Stimulated activated CD8-positive, alpha-beta memory T cell treated with anti-CD3 and anti-CD28 coated beads, Interleukin-15, amount 100 ng/mL, for 24 hours (primary cell): ENCODE data around the gene KCNJ6.
"Not testable (repeated sequence)": the region's sequence is repeated elsewhere in the genome, so short reads cannot be mapped to it uniquely, and the experiment has no call there.

Experiments used
- DNase-seq: peaks from one replicate; pipeline ENCODE4 v3.0.0-alpha.2; 2020; ENCODE audit warnings: low read depth

Gene KCNJ6

DNA sequence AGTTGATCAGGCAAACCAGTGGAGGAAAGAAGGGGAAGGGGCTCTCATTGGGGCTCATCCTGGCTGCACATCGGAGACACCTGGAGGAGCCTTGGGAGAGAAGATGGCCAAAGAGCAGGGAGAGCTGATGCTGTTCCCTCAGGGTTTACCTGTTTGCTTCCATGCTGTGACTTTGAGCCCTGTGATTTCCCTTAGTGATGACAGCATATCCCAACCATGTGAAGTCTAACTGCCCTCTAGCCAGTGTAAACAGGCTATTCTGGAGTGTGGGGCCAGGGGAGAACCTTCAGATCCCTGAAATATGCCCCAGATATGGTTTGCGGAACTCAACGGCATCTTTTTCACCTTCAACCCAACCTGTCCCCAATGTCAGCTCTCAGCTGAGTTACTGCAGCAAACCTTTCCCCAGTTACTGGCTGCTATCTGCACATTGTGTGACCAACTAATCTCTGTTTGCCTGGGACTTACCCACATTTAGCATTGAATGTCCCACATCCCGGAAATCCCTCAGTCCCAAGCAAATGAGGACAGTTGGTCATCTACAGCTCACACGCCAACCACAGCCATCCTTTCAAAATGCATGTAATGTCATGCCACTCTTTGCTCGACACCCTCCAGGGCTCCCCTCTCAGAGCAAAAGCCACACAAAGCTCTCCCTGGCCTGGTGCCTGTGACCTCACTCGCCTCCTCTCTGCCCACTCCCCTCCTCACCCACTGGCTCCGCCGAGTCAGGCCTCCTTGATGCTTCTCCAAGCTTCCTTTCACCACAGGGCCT lies 242.3 kb downstream of the KCNJ6 start:
- no peak for DNase-seq

DNA sequence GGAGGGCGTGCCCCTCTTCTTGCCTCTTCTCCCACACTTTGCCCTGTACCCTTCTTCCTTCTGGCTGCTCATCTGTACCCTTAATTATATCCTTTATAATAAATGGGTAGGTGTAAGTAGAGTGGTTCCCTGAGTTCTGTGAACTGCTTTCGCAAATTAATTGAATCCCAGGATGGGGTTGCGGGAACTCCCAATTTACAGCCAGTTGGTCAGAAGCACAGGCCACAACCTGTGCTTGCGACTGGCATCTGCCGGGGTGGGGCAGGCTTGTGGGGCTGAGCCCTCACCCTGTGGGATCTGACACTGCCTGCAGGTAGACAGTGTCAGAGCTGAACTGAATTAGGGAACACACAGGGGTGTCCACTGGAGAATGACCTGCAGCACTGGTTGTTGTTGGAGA lies 244.9 kb downstream of the KCNJ6 start:
- no peak for DNase-seq

DNA sequence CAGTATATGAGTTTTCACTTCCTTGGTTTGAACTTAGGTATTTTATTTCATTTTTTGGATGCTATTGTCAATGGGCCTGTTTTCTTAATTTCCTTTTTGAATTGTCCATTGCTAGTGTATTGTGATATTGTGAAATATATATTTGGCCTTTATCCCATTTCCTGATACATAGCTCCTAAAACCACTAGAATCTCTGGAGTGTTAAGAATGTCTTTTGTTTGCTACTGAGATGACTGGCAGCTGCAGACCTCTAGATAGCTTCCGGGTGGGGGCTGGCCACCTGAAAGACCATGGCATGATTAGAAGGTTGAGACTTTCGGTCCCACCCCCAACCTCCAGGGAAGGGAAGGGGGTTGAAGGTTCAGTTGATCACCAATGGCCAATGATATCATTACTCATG lies 245.4 kb downstream of the KCNJ6 start:
- DNase-seq, result no peak

DNA sequence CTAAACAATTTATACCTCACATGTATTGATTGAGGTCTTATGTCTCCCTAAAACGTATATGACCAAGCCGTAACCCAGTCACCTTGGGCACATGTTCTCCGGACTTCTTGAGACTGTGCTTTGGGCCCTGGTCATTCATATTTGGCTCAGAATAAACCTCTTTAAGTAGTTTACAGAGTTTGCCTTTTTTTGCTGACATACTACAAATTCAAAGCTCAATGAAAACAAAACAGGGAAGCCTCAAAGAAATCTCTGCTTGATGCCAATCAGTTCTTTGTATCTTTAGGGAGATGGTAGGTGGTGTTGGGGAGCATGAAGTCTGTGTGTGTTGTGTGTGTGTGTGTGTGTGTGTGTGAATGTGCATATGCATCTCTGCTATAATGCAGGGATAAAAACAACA lies 247.0 kb downstream of the KCNJ6 start:
- DNase-seq, result no peak

DNA sequence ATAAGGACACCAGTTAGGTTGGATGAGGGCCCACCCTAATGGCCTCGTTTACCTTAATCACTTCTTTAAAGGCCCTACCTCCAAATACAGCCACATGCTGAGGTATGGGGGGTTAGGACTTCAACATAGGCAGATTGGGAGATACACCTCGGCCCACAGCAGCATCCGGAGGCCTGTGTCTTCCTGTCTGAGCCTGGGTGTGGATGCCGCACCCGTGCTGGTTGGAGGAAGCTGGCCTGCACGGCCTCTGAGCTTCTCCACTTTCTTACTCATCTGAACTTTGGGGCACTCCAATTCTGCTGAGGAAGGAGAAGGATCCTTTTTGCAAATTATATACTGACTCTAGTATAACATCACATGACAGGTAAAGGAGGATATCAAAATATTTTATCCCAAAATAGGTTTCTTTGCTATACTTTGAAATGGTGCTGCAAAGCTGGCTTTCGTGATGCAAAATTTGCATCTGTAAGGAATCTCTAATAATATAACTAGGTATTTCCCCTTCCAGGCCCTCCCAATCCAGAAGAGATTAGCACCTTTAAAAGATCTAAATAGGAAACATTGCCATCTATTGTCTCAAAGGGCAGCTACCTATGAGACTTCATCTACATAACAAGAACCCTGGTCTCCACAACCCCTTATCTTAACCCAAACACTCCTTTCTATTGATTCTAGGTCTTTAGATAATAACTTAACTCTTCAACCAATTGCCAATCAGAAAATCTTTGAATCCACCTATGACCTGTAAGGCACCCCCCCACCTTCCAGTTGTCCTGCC lies 247.6 kb downstream of the KCNJ6 start:
- DNase-seq, result no peak

DNA sequence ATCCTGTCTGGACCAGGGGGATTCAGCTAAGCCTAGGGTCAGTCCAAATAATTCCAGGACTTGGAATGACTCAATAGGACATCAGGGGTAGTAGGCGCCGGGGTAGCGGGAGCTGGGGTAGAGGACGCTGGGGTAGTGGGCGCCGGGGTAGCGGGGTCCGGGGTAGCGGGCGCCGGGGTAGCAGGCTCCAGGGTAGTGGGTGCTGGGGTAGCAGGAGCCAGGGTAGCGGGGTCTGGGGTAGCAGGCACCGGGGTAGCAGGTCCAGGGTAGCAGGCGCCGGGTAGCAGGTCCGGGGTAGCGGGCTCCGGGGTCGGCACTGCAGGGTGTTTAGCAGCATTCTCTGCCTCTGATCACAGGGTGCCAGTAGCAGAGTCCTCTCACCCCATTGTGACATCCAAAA lies 248.9 kb downstream of the KCNJ6 start:
- DNase-seq, result no peak

DNA sequence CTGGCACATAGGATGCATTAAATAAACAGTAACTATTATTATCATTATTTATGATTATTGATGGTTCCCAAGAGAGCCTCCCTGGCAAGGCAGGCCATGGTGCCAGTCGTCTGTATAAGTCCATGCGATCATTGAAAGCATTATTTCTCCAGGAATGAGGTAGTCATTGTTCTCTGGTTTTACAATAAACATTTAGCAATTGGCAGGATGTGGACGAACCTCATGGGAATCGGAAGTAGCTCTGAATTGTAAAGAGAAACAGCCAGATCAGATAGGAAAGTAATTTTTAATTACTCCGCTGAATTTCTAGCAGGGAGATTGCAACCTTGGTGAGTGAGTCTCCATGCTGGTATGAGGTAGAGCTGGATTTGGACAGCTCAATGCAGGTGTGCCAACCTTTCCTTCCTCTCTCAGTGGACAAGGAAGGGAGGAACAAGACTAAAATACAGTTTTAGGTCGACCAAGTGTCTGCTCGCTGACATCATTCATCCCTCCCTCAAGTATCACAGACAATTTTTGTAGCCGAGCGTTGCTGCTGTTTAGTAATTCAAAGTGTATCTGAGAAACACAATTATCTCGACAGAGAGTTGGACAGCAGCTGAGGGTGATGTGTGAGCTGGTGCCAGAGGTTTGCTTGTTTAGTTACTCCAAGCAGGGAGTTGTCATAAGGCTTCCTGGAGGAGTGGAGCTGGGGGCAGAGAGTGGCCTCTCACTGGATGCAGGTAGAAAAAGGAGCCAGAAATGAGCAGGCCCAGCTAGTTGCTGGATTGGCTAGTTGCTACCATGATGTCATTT lies 250.8 kb downstream of the KCNJ6 start:
- DNase-seq, result no peak

DNA sequence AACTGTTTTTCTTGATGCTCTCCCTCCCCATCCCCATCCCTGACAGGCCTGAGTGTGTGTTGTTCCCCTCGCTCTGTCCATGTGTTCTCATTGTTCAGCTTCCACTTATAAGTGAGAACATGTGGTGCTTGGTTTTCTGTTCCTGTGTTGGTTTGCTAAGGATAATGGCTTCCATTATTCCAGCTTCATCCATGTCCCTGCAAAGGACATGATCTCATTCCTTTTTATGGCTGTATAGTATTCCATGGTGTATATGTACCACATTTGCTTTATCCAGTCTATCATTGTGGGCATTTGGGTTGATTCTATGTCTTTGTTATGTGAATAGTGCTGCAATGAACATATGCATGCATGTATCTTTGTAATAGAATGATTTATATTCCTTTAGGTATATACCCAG lies 254.0 kb downstream of the KCNJ6 start:
- not testable (repeated sequence) for DNase-seq

DNA sequence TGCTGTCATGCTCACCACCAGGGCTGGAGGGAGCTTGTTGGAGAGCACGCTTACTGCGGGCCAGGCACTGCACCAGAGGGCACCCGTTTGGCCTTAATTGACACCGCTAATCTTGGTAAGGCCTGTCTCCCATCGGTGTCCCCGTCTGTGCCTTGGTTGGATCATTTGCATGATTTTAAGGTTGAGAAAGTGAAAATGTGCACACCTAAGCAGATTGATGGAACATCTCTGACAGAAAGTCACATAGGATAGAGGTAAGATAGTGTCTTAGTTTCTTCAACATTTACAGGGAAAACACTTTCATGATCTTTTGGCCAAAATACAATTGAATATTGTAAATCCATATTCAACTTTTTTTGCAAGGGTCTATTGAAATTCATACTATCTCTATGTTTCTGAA lies 255.5 kb downstream of the KCNJ6 start:
- no peak for DNase-seq

DNA sequence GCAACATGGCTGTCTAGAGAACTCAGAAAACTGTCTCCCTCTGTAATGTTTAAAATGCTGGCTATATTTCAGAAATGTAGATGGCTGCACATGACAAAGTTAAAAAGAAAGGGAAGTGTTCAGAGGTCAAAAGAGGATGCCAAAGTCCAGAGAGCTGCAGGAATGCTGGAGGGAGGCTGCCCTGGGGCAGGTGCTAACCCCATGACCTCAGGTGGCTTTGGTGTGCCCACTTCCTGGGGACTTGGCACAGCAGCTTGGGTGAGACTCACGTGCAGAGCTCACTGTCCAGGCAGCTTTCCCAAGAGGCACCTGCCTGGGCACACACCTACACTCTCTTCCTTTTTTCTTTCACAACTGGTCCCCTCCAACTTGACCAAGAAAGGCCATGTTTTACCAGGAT lies 256.4 kb downstream of the KCNJ6 start:
- DNase-seq, result no peak

DNA sequence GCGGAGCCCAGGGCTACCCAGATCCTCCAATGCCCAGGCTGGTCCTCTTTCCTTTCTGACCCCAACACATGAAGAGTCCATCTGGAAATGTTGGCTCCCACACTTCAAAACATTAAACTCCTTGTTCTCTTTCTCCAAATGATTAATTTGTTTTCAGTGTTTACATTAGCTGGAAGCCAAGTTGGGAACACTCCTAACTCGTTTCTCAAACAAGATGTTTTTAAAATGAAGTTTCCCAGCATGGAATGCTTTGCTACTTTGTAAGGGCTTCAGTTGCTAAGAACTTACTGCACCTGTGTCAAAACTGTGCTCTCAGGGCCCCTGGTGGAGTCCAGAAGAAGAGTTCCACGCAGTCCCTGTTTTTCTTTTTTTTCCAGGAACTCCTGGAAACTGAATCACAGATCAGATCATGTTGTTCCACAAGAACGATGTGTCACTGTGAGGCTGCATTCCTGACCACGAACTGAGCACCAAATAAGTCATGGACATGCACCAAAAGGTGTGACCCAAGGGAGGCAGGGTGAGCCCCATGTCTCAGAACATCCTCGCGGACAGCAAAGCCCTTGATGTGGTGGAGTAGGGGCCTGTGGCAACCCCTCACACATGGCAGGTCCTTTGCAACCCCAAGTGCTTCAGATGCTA lies 257.3 kb downstream of the KCNJ6 start:
- DNase-seq, result no peak

DNA sequence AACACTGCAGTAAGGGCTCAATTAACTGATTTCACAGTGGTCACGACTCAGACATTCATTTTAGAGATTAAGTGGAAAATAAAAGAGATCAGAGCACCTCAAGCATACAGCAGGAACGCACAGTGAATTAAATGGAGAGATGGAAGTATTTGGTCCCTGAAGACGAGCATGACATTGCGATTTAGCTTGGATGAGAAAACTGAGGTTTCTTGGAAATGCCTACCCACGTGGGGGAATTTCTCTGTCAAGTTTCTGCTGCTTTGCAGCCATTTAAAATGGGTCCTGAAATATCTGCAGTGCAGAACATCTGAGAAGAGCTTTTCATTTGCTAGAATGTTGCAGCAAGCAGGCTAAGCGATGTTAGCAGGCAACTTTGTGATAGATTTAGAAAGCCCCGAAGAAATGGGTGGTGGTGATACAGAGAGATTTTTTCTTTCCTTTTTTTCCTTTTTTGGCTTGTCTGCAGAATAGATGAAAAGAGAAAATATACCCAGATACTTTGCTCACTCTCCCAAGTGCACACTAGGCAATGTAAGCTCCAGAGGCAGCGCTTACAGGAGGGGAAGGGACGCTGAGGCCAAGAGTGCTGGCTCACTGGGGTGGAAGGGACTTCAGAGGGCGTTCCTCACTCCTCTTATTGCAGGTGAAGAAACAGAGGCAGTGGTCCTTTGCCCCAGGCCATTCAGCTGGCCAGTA lies 258.0 kb downstream of the KCNJ6 start:
- no peak for DNase-seq

DNA sequence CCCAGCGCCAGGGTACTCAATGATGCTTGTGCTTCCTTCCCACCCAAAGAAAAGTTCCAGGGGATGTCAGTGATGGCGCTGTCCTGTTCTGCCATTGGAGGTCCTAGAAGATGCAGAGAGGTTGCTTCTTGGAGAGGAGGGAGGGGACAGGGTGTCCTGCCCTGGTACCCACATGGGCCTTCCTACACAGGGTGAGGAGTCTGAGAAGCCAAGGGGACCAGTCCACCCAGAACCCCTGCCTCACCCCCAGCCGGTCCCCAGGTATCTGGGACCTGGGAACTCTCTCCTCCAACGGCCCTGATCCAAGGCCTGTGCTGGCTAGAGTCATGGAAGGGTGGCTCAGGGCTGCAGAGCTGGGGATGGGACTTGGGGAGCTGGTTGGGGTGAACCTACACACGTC lies 259.4 kb downstream of the KCNJ6 start:
- DNase-seq, result no peak

DNA sequence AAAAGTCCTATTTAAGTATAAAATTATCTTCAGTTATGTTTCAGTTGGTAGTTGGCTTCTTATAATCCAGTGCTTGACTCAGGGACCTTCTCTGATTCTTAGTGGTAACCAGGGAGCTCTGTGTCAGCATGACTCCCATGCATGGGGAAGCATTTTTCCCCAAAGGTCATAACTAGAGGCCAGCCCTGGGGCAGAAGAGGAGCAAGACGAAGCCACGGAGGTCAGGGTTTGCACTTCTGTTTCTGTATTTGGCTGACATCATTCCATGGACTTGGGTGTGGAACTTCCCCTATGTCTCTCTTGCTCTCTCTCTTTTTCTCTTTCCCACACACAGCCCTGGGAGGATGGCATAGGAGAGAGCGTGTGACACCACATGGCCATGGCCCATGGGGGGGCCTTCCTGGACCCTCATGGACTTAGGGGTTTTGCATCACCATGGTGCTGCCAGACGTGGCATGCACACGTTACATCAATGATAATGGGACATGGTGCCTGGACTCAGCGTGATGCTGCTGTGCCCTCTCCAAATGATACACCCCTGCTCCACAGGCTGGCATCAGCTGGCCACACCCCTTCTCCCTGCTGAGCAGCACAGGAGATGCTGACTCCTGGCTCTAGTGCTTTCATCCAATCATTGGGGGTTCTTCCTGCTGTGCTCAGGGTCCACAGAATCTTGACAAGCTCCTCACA lies 260.5 kb downstream of the KCNJ6 start:
- no peak for DNase-seq

DNA sequence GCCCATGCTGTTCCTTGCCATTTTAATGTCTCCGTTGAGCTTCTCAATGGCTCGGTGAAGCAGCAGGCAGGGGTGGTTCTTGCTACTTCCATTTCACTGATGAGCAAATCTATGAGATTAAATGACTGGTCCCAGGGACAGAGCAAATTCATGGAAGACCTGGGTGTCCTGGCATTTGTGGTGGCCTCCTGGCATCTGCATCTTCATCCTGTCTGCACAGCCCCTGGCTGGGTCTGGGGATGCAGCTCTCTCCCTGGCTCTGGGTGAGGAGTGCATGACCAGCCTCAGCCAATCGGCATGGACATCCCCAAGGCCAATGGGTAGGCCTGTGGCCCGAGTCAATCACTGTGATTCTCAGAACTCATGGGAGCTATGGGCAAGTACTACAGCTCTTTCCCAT lies 261.7 kb downstream of the KCNJ6 start:
- DNase-seq, result no peak

DNA sequence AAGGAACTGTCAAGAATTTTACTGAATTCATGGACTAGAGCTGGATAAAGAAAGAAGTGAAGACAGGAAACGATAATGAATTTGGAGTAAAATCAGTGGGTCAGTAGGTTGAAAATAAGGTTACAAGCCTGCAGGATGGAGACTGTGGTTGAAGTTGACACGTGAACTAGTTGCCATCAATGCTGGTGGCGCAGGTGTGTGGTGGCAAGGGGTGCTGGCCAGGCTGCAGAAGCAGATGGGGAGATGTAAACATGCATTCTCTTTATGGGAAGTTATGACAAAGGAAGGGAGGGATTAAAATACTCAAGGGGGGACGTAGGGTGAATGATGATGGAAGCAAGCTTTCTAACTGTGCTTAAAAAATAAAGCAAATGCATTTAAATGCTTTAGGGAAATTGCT lies 263.1 kb downstream of the KCNJ6 start:
- no peak for DNase-seq

DNA sequence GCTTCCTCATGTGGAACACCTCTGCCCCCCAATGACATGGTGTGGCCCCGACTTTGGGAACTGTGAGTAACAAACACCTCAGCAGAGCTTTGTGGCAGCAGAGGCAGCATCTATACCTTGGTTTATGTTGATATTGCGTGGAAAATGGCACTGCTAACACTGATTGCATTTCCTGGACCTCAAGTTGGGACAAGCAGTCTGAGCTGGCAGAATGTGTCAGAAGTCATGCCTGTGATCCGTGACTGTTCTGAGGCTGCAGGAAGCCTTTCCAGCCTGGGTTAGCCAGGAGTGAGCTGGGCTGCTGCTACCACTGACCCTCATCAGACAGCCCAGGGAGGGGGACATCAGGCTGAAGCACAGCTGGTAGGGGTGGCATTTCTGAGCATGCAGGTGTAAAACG lies 268.5 kb downstream of the KCNJ6 start:
- DNase-seq, result no peak

DNA sequence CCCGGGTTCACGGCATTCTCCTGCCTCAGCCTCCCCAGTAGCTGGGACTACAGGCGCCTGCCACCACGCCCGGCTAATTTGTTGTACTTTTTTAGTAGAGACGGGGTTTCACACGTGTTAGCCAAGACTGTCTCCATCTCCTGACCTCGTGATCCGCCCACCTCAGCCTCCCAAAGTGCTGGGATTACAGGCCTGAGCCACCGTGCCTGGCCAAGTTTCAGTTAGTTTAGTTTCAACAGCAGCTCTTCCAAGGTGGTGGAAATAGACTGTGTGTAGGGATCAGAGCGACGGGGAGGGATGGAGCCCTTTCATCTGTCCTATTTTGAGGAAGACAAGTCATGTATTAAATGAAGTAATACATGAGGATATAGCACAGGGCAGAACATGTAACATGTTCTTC lies 269.5 kb downstream of the KCNJ6 start:
- DNase-seq, result not testable (repeated sequence)

DNA sequence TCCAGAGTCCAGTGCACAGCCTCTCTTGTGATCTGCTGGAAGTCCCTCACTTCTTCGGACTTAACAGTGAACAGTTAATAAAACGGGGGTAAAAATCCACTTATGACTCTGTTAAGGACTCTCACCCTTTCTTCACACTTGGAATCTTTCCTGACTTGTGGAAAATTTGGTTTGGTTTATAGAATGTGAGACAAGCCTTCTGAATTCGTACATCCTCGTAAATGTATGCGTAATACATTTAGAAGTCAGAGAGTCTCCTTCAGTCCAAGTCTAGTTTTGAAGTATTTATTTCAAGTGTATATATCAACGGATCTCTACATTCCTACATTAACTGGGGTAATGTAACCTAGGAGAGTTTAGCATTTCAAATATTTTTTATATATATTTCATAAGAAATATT lies 270.4 kb downstream of the KCNJ6 start:
- no peak for DNase-seq

DNA sequence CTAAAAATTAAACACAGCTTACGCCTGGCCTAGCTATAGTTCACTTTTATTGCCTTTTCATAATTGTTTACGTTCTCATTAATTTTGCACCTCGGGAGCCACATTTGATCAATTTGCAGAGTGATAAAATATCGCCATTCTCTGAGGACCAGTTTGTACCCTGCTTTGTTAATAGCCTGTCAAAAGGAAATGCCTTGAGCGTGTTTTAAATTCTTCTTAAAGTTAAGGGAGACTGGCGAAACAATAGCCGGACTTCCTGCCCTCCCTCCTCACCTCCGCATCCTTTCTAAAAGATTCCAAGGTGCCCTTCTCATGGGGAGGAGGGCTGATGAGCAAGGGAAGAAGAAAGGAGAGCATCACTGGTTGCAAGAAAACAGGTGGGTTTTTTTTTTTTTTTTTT lies 271.6 kb downstream of the KCNJ6 start:
- no peak for DNase-seq

DNA sequence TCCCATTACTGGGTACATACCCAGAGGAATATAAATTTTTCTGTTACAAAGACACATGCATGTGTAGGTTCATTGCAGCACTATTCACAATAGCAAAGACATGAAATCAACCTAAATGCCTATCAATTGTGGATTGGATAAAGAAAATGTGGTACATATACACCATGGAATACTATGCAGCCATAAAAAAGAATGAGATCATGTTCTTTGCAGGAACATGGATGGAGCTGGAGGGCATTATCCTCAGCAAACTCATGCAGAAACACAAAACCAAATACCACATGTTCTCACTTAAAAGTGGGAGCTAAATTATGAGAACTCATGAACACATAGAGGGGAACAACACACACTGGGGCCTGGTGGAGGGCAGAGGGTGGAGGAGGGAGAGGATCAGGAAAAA lies 272.4 kb downstream of the KCNJ6 start:
- DNase-seq, result not testable (repeated sequence)
